PFSK-1 (cell line): Measurements from ENCODE around the gene DCTN1.

Experiments used
- FOXP2 ChIP-seq: optimal IDR thresholded peaks from 2 replicates; pipeline ENCODE3; 2011; ENCODE audit warnings: borderline replicate concordance, control low read depth, inconsistent platforms; ENCODE audit not compliant: insufficient read depth; ENCODE audit errors: extremely low read length, extremely low read depth
- POLR2AphosphoS5 ChIP-seq: IDR thresholded peaks from 2 replicates; pipeline ENCODE4 v1.6.1; 2012; ENCODE audit warnings: low read depth, mild to moderate bottlenecking, control low read depth, low read length, moderate library complexity
- SIN3A ChIP-seq: IDR thresholded peaks from 2 replicates; pipeline ENCODE4 v1.6.1; 2012; ENCODE audit warnings: mild to moderate bottlenecking, low read length, moderate library complexity, borderline replicate concordance; ENCODE audit not compliant: insufficient read depth
- TAF1 ChIP-seq: IDR thresholded peaks from 2 replicates; pipeline ENCODE4 v1.6.1; 2012; ENCODE audit warnings: low read length, control low read depth, borderline replicate concordance; ENCODE audit not compliant: insufficient read depth
- TF ChIP-seq, protein P1 (sequence below), 2 experiments: IDR thresholded peaks; 2 replicates each; pipeline versions ENCODE4 v1.6.1 to v1.8.0; 2011 to 2012; ENCODE audit warnings: low read depth in 2 of 2, low read length in 2 of 2, control low read depth in 1 of 2, inconsistent platforms in 1 of 2, mild to moderate bottlenecking in 1 of 2, moderate library complexity in 1 of 2; ENCODE audit not compliant: insufficient read depth in 1 of 2

The DCTN1 gene

DNA sequence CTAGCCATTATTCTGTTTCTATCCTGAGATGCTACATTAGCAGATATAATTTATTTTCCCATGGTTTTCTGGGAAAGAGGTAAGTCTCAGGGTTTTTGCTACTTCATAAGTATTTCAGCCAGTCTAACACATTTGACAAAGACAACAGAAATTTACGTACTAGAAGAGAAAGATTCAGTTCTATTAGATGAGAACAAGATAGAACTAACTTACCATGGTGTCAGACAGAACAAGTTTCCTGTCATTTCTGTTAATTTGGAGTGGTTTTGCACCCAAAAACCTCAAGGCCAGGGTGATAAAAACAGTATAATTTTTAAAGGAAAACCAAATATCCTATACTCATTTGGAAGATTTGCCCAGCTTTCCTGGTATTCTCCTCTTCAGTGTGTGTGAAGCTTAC, 52.5 kb downstream of the DCTN1 start:
- TF ChIP-seq TAF1, result no peak
- no peak for TF ChIP-seq SIN3A
- TF ChIP-seq POLR2AphosphoS5, result no peak
- no peak for TF ChIP-seq FOXP2
- TF ChIP-seq, protein P1, sequence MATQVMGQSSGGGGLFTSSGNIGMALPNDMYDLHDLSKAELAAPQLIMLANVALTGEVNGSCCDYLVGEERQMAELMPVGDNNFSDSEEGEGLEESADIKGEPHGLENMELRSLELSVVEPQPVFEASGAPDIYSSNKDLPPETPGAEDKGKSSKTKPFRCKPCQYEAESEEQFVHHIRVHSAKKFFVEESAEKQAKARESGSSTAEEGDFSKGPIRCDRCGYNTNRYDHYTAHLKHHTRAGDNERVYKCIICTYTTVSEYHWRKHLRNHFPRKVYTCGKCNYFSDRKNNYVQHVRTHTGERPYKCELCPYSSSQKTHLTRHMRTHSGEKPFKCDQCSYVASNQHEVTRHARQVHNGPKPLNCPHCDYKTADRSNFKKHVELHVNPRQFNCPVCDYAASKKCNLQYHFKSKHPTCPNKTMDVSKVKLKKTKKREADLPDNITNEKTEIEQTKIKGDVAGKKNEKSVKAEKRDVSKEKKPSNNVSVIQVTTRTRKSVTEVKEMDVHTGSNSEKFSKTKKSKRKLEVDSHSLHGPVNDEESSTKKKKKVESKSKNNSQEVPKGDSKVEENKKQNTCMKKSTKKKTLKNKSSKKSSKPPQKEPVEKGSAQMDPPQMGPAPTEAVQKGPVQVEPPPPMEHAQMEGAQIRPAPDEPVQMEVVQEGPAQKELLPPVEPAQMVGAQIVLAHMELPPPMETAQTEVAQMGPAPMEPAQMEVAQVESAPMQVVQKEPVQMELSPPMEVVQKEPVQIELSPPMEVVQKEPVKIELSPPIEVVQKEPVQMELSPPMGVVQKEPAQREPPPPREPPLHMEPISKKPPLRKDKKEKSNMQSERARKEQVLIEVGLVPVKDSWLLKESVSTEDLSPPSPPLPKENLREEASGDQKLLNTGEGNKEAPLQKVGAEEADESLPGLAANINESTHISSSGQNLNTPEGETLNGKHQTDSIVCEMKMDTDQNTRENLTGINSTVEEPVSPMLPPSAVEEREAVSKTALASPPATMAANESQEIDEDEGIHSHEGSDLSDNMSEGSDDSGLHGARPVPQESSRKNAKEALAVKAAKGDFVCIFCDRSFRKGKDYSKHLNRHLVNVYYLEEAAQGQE (IDR thresholded peaks at IDR 0.05; ENCODE audit: insufficient read depth in 1 of 2, low read depth in 2 of 2, low read length in 2 of 2), result no peak

DNA sequence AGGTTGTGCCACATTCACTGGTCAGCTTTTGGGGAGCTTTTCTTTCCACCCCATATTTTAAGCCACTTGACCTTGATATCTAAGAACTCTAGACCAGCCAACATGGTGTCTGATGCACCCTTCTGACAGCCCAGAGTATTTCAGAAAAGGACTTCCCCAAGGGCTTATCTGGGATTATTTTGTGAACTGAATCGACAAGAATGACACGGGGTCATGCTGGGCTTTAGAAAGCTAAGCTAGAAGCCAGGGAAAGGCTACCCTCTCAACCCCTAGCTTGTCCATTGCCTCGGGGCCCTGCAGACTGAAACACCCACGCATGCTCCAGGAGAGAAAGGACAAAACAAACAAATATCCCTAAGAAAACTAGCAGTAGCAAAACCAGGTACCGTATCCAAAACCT, 52.9 kb downstream of the DCTN1 start:
- TF ChIP-seq, protein P1 (IDR thresholded peaks at IDR 0.05; ENCODE audit: insufficient read depth in 1 of 2, low read depth in 2 of 2, low read length in 2 of 2), result no peak
- TF ChIP-seq FOXP2, result no peak
- TF ChIP-seq POLR2AphosphoS5, result no peak
- no peak for TF ChIP-seq SIN3A
- TF ChIP-seq TAF1, result no peak

DNA sequence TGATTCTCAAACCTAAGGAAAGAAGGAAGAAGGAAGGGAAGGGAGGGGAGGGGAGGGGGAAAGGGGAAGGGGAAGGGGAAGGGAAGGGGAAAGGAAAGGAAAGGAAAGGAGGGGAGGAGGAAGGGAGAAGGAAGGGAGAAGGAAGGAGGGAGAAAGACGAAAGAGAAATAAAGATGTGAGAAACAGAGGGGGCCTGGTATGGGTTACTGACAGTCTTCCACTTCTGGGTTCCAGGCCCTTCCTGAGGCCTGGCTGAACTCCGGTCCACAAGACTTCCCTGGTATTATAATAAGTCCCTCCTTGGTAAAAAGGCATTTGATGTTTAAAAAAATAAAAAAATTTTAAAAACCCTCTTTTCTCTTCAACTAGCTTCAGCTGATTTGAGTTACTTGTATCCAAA, 54.3 kb downstream of the DCTN1 start:
- no peak for TF ChIP-seq FOXP2

DNA sequence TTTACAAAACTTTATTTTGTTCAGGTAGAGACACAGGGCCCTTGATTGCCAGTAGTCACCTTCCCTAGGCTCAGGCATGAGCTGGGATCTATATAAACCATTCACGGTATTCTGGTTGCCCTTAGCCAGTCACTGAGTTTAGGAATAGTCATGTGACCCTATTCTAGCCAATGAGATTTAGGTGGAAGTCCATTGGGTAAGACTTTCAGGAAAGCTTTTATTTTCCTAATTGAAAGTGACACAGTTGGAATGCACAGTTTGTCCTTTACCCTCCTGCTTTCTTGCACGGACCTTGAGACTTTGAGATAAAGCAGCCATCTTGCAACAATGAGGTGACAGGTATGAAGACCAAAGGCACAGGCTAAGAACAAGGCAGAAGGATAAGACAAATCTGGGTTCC, 58.4 kb downstream of the DCTN1 start:
- TF ChIP-seq POLR2AphosphoS5 (no peak), FOXP2 (no peak), TAF1 (no peak), SIN3A (no peak)
- TF ChIP-seq, protein P1 (IDR thresholded peaks at IDR 0.05; ENCODE audit: insufficient read depth in 1 of 2, low read depth in 2 of 2, low read length in 2 of 2), result no peak

DNA sequence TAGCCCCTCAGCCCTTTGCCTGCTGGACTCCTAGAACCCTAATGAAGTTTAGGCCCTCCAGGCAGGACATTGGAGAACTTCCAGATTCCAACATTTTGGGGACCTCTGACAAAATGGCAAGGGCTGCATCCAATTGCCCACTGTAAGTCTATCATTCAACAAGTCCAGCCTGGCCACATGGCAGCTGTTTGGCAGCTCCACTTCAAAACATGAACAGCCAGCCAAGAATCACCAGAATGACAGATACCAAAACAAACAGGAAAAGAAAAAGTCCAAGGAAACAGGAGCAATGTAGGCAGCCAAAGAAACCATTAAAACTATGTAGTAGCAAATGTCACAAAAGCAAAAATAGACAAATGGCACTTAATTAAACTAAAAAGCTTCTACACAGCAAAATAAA, 62.4 kb downstream of the DCTN1 start:
- TF ChIP-seq, protein P1 (IDR thresholded peaks at IDR 0.05; ENCODE audit: insufficient read depth in 1 of 2, low read depth in 2 of 2, low read length in 2 of 2), result no peak
- TF ChIP-seq FOXP2 (no peak), SIN3A (no peak), TAF1 (no peak), POLR2AphosphoS5 (no peak)
